ENCODE measurements around the gene SYCE1L.

The SYCE1L gene

DNA sequence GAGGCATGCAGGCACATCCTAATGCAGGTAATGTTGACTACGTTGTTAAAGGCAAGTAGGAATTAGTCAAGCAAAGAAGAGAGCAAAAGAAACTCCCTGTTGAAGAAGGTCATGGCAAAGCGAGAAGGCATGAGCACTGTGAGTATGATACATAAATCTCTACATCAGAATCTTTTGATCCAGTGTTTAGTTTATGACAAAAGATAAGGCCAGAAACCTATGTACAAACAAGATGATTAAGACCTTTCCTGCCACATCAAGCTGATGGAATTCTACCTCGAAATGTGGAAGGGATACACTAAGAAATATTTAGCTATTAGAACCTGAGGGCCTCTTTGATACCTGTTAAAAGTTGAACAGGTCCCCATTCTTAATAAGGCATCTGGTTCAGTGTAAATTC lies 20.2 kb downstream of the SYCE1L start:
- in situ Hi-C loops (cut with HindIII; ENCODE audit: low pct_ligation_motif_present, low sequenced_read_pairs) = no loop called here
- Histone ChIP-seq H3K27me3 (replicated peaks) (no peaks in the 10 kb centered on the region), H3K27ac (no peak overlapping the region), H3K4me3 (ENCODE audit: low read depth, low read length) (no peak overlapping the region), H3K36me3 (replicated peaks) (no peaks in the 10 kb centered on the region)
- no peak for DNase-seq
- TF ChIP-seq, protein P1, sequence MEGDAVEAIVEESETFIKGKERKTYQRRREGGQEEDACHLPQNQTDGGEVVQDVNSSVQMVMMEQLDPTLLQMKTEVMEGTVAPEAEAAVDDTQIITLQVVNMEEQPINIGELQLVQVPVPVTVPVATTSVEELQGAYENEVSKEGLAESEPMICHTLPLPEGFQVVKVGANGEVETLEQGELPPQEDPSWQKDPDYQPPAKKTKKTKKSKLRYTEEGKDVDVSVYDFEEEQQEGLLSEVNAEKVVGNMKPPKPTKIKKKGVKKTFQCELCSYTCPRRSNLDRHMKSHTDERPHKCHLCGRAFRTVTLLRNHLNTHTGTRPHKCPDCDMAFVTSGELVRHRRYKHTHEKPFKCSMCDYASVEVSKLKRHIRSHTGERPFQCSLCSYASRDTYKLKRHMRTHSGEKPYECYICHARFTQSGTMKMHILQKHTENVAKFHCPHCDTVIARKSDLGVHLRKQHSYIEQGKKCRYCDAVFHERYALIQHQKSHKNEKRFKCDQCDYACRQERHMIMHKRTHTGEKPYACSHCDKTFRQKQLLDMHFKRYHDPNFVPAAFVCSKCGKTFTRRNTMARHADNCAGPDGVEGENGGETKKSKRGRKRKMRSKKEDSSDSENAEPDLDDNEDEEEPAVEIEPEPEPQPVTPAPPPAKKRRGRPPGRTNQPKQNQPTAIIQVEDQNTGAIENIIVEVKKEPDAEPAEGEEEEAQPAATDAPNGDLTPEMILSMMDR (IDR thresholded peaks at IDR 0.05; ENCODE audit: low read depth, low read length, missing control alignments) = no peak

DNA sequence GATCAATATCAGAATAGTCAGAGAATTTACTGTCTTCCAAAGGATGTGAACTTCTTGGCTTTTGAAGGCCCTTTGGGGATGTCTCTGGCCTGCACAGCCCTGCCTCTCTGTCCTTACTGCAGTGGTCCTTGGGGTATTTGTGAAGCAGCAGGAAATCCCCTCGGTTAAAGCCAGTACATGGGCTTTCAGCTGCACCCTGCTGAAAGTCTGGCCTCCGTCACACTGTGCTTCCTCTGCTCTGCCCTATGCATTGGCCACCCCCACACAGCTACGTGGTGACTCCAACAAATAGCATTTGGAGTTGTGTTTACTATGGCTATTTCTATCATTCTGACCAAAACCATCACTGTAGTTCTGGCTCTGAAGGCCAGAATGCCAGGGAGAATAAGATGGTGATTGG lies 21.2 kb downstream of the SYCE1L start:
- H3K27me3 ChIP-seq (replicated peaks) = no peaks in the 10 kb centered on the region
- in situ Hi-C loops (cut with HindIII; ENCODE audit: low pct_ligation_motif_present, low sequenced_read_pairs) = no loop called here
- TF ChIP-seq, protein P1 (IDR thresholded peaks at IDR 0.05; ENCODE audit: low read depth, low read length, missing control alignments) = no peak
- H3K4me3 ChIP-seq (ENCODE audit: low read depth, low read length) = no peak overlapping the region
- no peak overlapping the region for H3K27ac ChIP-seq
- no peak for DNase-seq
- H3K36me3 ChIP-seq (replicated peaks) = no peaks in the 10 kb centered on the region

DNA sequence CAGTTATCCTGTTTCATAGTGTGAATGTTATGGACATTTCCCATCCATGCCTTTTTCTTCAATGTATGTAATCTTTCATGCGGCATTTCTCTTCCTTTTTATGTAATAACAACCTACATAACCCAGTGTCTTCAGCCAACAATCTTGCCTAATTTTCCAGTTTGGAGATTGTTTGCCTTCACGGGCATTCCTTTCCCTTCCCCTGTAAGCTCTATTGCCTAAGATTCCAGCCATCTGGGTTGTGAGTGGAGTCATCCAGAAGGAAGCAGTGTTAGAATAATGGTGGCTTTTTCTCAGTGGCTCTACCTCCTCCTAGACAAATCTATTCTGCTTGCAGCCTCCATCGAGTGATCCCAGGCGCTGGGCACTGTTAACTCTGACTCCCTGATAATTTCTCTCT lies 22.3 kb downstream of the SYCE1L start:
- in situ Hi-C loops (cut with HindIII; ENCODE audit: low pct_ligation_motif_present, low sequenced_read_pairs) = no loop called here
- H3K27ac ChIP-seq = no peak overlapping the region
- no peak overlapping the region for H3K4me3 ChIP-seq (ENCODE audit: low read depth, low read length)
- DNase-seq = no peak
- H3K27me3 ChIP-seq (replicated peaks) = no peaks in the 10 kb centered on the region
- no peaks in the 10 kb centered on the region for H3K36me3 ChIP-seq (replicated peaks)
- TF ChIP-seq, protein P1 (IDR thresholded peaks at IDR 0.05; ENCODE audit: low read depth, low read length, missing control alignments) = no peak

DNA sequence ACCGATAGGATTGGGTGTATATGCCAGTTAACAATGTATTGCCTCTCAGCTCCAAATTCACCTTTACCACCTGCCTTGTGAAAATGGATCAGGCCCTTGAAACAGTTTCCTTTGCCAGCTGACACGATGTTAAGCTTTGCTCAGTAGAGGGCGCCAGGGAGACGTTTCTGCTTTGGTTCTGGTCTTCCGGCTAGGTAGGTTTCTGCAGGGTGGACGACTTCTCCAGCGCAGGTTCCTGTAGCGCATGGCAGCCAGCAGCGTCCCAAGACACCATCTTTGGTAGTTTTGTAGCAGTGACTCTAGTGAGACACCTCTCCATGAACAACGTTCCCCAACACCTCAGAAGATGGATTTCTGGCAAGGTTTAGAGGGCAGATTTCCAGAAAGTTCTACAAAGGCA lies 24.0 kb downstream of the SYCE1L start:
- DNase-seq = no peak
- Histone ChIP-seq H3K36me3 (replicated peaks) (no peaks in the 10 kb centered on the region), H3K27ac (no peak overlapping the region), H3K4me3 (ENCODE audit: low read depth, low read length) (no peak overlapping the region), H3K27me3 (replicated peaks) (no peaks in the 10 kb centered on the region)
- TF ChIP-seq, protein P1 (IDR thresholded peaks at IDR 0.05; ENCODE audit: low read depth, low read length, missing control alignments) = peak; percentile 57
- in situ Hi-C loops (cut with HindIII; ENCODE audit: low pct_ligation_motif_present, low sequenced_read_pairs) = no loop called here

DNA sequence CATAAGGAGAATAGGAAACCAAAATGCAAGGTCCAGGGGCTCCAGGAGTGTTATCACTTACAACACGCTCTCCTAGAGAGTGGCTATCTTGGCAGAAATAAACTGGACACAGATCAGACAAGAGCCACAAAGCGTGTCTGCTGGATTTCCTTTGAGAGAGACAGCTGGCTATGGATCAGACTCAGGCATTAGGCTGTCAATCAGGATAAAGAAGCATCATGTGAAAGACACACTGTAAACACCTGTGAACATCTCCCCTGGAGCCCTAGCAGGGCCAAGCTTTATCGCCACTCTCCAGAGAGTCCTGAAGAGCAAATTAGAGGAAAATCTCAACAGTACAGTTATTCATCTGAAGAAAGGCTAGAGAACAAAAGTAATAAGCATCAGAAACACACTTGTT lies 26.0 kb downstream of the SYCE1L start:
- Histone ChIP-seq H3K36me3 (replicated peaks) (no peaks in the 10 kb centered on the region), H3K27me3 (replicated peaks) (no peaks in the 10 kb centered on the region), H3K4me3 (ENCODE audit: low read depth, low read length) (no peak overlapping the region), H3K27ac (no peak overlapping the region)
- in situ Hi-C loops (cut with HindIII; ENCODE audit: low pct_ligation_motif_present, low sequenced_read_pairs) = loop anchor here (25.0 kb wide), 1 partner anchor 362 kb away; no protein-coding TSS in a partner anchor
- no peak for DNase-seq
- TF ChIP-seq, protein P1 (IDR thresholded peaks at IDR 0.05; ENCODE audit: low read depth, low read length, missing control alignments) = no peak

DNA sequence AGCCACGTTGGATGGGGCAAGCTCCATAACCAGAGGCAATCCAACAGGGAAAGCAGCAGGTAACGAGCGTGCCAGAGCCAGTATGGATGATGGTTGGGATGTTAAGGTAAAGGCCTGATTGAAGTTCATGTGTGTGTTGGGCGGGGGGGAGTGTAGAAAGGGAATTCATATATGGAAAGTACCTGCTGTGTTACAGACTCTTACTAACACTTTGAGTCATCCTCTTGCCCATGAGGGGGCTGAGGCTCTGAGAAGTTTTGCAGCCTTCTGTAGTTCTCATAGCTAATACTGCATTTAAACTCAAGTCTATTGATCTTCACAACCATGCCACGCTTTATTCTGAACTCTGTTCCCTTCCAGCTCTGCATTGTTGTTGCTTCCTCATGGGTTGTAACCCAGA lies 28.5 kb downstream of the SYCE1L start:
- H3K27ac ChIP-seq = no peak overlapping the region
- H3K27me3 ChIP-seq (replicated peaks) = no peaks in the 10 kb centered on the region
- in situ Hi-C loops (cut with HindIII; ENCODE audit: low pct_ligation_motif_present, low sequenced_read_pairs) = loop anchor here (25.0 kb wide), 1 partner anchor 360 kb away; no protein-coding TSS in a partner anchor
- H3K36me3 ChIP-seq (replicated peaks) = no peaks in the 10 kb centered on the region
- DNase-seq = no peak
- no peak overlapping the region for H3K4me3 ChIP-seq (ENCODE audit: low read depth, low read length)
- TF ChIP-seq, protein P1 (IDR thresholded peaks at IDR 0.05; ENCODE audit: low read depth, low read length, missing control alignments) = no peak
